GM06990 (cell line): ENCODE results near the gene CEP95.

Experiments
- DNase-seq: peaks from one replicate; pipeline ENCODE4 v3.0.0-alpha.2; 2011; ENCODE audit not compliant: insufficient read length; ENCODE audit errors: extremely low read depth
- H3K27me3 ChIP-seq: replicated peaks from 2 replicates; pipeline ENCODE4 v1.6.0; 2011; ENCODE audit warnings: low read length; ENCODE audit not compliant: control insufficient read depth, insufficient read depth
- H3K36me3 ChIP-seq: 2 replicates; pipeline ENCODE4 v1.5.1; 2011; ENCODE audit warnings: low read length; ENCODE audit not compliant: control insufficient read depth, insufficient read depth
- H3K4me3 ChIP-seq: replicated peaks from 2 replicates; pipeline ENCODE4 v1.5.1; 2011; ENCODE audit warnings: low read depth, mild to moderate bottlenecking, control low read depth, low read length
- TF ChIP-seq, protein P1 (sequence below): IDR thresholded peaks from 2 replicates; pipeline ENCODE4 v1.5.1; 2011; ENCODE audit warnings: low read length, control low read depth, mild to moderate bottlenecking, inconsistent platforms; ENCODE audit not compliant: insufficient read depth, poor library complexity, severe bottlenecking

CEP95 gene

DNA sequence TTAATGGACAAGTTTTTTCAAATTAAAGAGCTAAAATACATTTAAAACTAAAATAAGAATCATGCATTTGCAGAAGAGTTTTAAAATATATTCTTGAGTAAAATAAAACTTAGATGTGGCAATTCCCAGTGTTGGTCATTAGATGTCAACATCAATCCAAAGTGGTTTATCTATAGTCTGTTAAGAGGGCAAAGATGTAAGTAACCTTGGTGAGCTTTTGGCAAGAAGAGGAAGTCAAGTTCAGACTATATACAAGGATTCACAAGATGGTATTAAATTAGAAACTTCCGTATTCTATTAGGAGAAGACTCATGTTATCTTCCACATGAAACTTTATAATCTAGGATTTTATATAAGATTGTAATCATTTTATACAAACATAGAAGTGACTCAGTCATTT is 73.1 kb downstream of the CEP95 start:
- TF ChIP-seq, protein P1, sequence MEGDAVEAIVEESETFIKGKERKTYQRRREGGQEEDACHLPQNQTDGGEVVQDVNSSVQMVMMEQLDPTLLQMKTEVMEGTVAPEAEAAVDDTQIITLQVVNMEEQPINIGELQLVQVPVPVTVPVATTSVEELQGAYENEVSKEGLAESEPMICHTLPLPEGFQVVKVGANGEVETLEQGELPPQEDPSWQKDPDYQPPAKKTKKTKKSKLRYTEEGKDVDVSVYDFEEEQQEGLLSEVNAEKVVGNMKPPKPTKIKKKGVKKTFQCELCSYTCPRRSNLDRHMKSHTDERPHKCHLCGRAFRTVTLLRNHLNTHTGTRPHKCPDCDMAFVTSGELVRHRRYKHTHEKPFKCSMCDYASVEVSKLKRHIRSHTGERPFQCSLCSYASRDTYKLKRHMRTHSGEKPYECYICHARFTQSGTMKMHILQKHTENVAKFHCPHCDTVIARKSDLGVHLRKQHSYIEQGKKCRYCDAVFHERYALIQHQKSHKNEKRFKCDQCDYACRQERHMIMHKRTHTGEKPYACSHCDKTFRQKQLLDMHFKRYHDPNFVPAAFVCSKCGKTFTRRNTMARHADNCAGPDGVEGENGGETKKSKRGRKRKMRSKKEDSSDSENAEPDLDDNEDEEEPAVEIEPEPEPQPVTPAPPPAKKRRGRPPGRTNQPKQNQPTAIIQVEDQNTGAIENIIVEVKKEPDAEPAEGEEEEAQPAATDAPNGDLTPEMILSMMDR = no peak
- Histone ChIP-seq H3K36me3 (no peaks in the 10 kb centered on the region), H3K27me3 (no peaks in the 10 kb centered on the region), H3K4me3 (no peak overlapping the region)
- DNase-seq = no peak

DNA sequence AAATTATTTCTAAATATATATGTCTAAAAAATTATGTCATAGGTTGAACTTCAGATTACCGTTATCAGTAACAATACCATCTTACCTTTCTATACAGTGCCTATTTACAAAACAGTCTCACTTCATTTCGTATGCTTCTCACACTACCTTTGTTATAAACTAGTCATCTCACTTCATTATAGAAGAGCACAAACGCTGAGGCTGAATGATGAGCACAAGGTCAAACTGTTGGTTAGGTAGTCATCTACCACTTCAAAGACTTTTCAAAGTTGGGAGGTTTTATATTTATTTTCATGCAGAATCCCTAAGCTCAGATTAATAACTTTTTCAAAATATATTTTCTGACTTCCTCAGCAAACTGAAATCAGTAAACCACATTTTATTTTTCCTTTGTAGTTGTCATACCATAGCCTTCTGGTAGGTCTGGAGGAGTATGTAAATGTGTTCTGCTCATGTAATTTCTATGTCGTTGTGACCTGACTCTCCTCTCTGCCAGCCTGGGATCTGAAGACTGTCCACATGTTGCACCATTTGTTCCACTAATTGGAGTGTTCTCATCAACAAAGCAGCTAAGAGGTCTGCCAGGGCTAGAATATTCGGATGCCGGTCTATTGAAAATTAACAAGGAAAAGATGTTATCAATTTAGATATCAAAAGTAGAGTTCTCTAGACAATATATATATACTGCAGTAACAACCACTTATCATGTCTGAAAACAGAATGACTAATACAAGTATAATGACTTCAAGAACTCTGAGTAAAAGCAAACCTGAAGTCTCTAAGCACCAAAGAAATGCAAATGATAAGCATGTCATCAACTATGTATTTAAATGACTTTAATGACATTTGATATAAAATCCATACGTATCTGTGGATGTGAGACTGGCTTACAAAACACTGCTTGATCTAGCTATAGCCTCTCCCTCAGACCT is 73.9 kb downstream of the CEP95 start:
- Histone ChIP-seq H3K36me3 (no peaks in the 10 kb centered on the region), H3K27me3 (no peaks in the 10 kb centered on the region), H3K4me3 (no peak overlapping the region)
- DNase-seq = no peak
- TF ChIP-seq, protein P1 = no peak

DNA sequence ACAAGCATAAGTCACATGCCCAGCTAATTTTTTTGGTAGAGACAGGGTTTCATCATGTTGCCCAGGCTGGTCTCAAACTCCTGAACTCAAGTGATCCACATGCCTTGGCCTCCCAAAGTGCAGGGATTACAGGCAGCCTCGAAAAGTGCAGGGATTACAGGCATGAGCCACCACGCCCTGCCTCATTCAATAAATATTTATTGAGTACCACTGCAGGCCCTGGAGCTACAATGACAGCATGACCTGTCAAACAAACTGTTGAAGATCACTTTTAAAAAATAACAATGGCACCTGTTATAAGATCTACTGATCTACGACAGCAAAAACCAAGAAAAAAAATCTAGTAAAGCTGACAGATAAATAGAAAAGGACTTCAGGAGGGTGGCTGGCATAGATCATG is 76.3 kb downstream of the CEP95 start:
- no peak for DNase-seq
- Histone ChIP-seq H3K27me3 (no peaks in the 10 kb centered on the region), H3K4me3 (no peak overlapping the region), H3K36me3 (no peaks in the 10 kb centered on the region)
- TF ChIP-seq, protein P1 = no peak

DNA sequence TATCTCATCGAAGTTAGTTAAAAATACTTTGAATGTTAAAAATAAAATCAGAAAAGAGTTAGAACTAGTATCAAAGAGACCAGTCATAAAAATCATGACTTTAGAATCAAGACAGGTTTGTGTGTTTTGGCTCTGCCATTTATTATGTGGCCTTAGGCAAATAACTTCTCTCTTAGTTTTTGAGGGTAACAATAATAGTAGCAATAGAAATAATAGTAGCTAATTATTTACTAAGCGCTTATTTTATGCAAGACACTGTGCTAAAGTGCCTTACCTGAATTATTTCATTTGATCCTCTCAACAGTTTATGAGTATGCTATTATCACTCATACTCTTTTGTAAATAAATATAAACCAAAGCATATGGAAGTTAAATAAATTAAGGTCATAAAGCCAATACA is 78.4 kb downstream of the CEP95 start:
- H3K27me3 ChIP-seq = no peaks in the 10 kb centered on the region
- TF ChIP-seq, protein P1 = no peak
- no peak overlapping the region for H3K4me3 ChIP-seq
- no peaks in the 10 kb centered on the region for H3K36me3 ChIP-seq
- DNase-seq = no peak
